Left ventricle myocardium inferior (tissue), 1 donor: Measurements from ENCODE around the gene STAT5A. TPM values are rescaled to one million over a fixed set of nuclear protein-coding genes. Genes with fewer than 3 reads are reported as not detected.

Experiments
- DNase-seq: peaks from one replicate; pipeline ENCODE4 v3.0.0-alpha.2; 2020
- H3K27ac ChIP-seq: fragments of 200-600 bp; replicated peaks from 2 replicates; pipeline ENCODE4 v1.8.0; 2021
- H3K27me3 ChIP-seq: fragments of 200-600 bp; 2 replicates; pipeline ENCODE4 v1.8.0; 2021; ENCODE audit warnings: low read depth
- H3K36me3 ChIP-seq: fragments of 200-600 bp; 2 replicates; pipeline ENCODE4 v1.8.0; 2021
- H3K4me1 ChIP-seq: fragments of 200-600 bp; 2 replicates; pipeline ENCODE4 v1.8.0; 2021
- H3K4me3 ChIP-seq: fragments of 200-600 bp; 2 replicates; pipeline ENCODE4 v1.8.0; 2021; ENCODE audit warnings: mild to moderate bottlenecking, moderate library complexity
- H3K9me3 ChIP-seq: fragments of 200-600 bp; replicated peaks from 2 replicates; pipeline ENCODE4 v1.8.0; 2021
- CTCF ChIP-seq: fragments of 200-600 bp; IDR thresholded peaks from 2 replicates; pipeline ENCODE4 v1.8.0; 2021; ENCODE audit warnings: antibody characterized with exemption, mild to moderate bottlenecking, borderline replicate concordance
- intact Hi-C: fragments of 100-400 bp; cut with micrococcal nuclease; formaldehyde crosslinking; loops from one replicate; pipeline ENCODE4 v1.11.0; 2022
- total RNA-seq: library from RNA; stranded (reverse); fragmentation: NEBNext Ultra II Directional; extraction: Animal tissue kit (Norgen Biotek cat#: 25700); gene quantifications from one replicate; pipeline ENCODE4 v1.2.1, GENCODE V29; 2021
- donor health status: DM: no; HTN: yes; CAD: no; lungs with severe emphysema.

The STAT5A gene
- total RNA-seq, 1 donor from 2014 or later = 16.7 TPM

- H3K9me3 ChIP-seq = no peaks in the 10 kb centered on the region
- peak overlapping the region; percentile 88 for H3K27ac ChIP-seq
- H3K27me3 ChIP-seq = no peaks in the 10 kb centered on the region
- intact Hi-C loops = no loop called here
- peaks cover 54% of the 10 kb centered on the region for H3K4me1 ChIP-seq
- DNase-seq = peak; percentile 88
- peak overlapping the region; percentile 50 for H3K4me3 ChIP-seq
- peaks cover 69% of the 10 kb centered on the region for H3K36me3 ChIP-seq
- no peak for TF ChIP-seq CTCF
These were observed 23.1 kb downstream of the STAT5A start for GRCh38 chr17:42311240-42312034.

GRCh38 chr17:42312035-42312284, 23.7 kb downstream of the STAT5A start:
- H3K27ac ChIP-seq = peak overlapping the region; percentile 88
- H3K36me3 ChIP-seq = peaks cover 70% of the 10 kb centered on the region
- no peaks in the 10 kb centered on the region for H3K9me3 ChIP-seq
- intact Hi-C loops = no loop called here
- TF ChIP-seq CTCF = no peak
- no peak for DNase-seq
- H3K4me3 ChIP-seq = peak overlapping the region; percentile 50
- H3K4me1 ChIP-seq = peaks cover 55% of the 10 kb centered on the region
- no peaks in the 10 kb centered on the region for H3K27me3 ChIP-seq

GRCh38 chr17:42312285-42313130, 24.2 kb downstream of the STAT5A start:
- H3K4me3 ChIP-seq = peak overlapping the region; percentile 50
- peak; percentile 76 for TF ChIP-seq CTCF
- intact Hi-C loops = no loop called here
- no peaks in the 10 kb centered on the region for H3K9me3 ChIP-seq
- DNase-seq = peak; percentile 88
- peaks cover 61% of the 10 kb centered on the region for H3K4me1 ChIP-seq
- H3K27ac ChIP-seq = peak overlapping the region; percentile 88
- peaks cover 70% of the 10 kb centered on the region for H3K36me3 ChIP-seq
- H3K27me3 ChIP-seq = no peaks in the 10 kb centered on the region

GRCh38 chr17:42313389-42313772, 25.1 kb downstream of the STAT5A start:
- peaks cover 72% of the 10 kb centered on the region for H3K36me3 ChIP-seq

More at GRCh38 chr17:42313389-42313772, 25.1 kb downstream of the STAT5A start:
- intact Hi-C loops = no loop called here
- no peaks in the 10 kb centered on the region for H3K27me3 ChIP-seq
- no peak for TF ChIP-seq CTCF
- H3K27ac ChIP-seq = peak overlapping the region; percentile 34
- peaks cover 70% of the 10 kb centered on the region for H3K4me1 ChIP-seq
- H3K9me3 ChIP-seq = no peaks in the 10 kb centered on the region
- H3K4me3 ChIP-seq = no peak overlapping the region
- DNase-seq = no peak
